Measurements from ENCODE around the gene ISYNA1.

The ISYNA1 gene

DNA sequence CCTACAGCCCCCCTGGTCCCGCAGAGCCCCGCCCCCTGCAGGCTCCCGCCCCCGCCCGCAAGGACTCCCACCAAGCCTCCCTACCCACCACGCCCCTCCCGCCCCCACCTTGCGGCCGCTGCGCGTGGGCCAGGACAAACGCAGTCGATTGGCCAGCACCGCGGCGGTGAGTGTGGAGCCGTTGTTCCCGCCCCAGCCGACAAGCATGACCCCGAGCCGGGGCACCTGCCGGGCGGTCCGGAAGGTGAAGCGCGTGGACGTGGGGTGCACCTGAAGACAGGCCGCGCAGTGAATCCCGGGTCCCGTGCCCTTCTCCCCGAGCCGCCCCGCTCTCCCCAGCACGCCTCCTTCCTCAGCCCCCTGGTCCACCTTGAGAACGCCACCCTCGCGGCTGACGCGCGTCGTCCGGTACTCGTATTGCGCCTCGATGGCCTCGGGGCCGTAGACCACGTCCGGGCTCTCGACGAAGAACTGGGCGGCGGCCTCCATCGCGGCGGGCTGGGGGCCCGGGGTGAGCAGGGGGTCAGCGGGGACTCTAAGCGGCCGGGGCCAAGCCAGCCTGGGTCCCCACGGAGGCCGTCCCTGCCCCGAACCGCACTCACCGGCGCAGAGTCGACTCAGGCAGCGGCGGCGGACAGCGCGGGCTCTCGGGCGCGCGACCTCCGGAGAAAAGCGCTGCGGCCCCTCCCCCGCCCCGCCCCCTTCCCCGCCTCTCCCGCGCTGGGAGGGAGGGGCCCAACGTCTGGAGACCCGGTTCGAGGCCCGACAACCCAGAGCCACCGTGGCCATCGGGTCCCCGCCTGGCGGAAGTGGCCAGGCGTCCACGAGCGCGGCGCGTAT, at the start of gene ISYNA1:
Gene ISYNA1, minus strand, starts transcription at position 643 of the 840 bp plus-strand sequence. Its CDS starts 154 bp downstream, at position 489.
- peak; percentile 55 for DNase-seq (ENCODE audit: low spot score)

DNA sequence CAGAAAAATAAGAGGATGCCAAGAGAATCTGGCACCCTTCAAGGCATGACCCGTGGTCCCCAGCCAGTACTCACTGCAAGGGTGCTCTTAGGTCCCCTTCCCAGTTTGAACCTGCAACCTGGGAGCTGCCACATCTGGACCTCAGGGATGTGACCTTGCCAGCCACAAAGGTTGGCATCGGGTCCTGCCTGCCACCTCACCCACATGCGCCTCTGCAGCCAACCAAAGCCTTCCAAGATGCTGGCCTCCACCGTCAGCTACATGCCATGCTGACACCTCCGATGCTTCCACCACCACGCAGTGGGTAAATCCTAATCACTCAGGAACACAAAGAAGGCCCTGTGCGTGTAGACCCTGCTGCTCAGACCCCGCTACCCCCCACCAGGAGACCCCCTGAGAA, 48.8 kb upstream of the ISYNA1 start:
- DNase-seq (ENCODE audit: low spot score): no peak

DNA sequence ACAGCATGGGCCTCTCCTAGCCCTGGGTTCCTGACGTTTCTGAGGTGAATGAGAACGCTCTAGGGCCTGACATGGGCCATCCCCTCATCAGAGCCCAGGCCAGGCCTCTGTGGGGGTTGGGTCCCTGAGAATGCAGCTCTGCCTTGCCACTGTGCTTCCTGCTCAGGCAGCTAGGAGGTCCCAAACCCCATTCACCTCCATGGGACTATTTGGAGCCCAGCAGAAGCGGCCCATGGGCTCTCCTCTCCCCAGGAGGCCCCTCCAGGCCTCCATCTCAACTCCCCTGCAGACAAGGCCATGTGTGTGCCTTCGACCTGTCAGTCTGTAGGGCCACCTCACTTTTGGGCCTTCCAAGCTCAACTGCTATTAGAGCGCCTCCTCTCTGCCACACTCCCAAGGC, 47.1 kb upstream of the ISYNA1 start:
- DNase-seq (ENCODE audit: low spot score): no peak

DNA sequence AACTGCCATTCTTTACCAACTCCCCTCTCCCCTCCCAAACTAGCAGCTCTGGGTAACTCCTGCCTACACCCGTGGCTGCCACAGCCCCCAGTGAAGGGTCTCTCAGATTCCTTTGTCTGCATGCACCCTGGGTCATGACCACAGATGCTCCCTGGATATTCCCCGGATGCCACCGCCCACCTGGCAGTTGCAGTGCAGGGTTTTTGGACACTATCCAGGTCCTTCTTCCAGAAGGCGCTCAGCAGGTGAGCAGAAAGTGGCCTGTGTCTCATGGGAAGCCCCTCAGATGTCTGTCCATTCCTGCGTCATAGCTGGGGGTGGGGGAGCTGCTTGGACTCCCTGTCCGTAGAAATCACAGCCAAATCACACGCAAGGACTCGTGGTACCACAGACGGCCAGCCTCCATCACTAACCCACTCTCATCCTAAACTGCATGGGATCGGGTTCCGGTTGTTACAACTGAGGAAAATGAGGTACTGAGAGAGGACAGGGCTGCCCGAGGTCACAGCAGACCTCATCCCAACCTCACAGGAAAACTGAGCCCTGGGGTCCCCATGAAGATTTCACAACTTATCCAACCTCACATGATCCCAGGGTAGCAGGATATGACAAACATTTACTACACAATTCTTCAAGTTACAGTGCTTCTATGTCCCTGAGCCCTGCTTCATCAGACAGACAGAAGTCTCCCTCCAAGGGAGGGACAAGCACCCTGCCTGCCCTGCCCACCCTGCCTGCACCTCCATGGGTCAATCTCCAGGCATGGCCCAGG, 45.4 kb upstream of the ISYNA1 start:
- DNase-seq (ENCODE audit: low spot score): no peak

DNA sequence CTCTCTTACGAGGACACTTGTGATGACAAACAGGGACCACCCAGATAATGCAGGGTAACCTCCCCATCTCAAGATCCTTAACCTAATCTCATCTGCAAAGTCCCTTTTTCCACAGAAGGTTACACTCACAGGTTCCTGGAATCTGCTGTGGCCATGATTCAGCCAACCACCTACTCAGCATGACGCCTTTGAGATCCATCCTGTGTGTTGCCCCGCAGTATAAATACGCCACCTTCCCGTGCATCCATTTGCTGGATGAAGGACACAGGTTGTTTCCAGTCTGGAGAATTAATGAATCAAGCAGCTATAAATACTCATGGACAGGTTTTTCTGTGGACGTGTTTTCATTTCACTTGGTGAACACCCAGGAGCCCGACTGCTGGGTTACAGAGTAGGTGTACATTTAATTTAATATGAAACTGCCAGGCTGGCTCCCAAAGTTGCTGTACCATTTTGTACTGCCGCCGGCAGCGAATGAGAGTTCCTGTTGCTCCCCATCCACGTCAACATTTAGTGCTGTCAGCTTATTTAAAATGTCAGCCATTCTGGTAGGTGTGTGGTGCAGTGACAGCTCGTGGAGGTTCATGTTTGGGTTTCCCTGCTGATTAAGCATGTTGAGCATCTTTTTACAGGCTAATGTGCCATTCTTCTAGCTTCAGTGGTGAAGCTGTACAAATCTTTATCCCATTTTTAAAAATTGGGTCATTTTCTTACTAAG, 43.7 kb upstream of the ISYNA1 start:
- DNase-seq (ENCODE audit: low spot score): no peak

DNA sequence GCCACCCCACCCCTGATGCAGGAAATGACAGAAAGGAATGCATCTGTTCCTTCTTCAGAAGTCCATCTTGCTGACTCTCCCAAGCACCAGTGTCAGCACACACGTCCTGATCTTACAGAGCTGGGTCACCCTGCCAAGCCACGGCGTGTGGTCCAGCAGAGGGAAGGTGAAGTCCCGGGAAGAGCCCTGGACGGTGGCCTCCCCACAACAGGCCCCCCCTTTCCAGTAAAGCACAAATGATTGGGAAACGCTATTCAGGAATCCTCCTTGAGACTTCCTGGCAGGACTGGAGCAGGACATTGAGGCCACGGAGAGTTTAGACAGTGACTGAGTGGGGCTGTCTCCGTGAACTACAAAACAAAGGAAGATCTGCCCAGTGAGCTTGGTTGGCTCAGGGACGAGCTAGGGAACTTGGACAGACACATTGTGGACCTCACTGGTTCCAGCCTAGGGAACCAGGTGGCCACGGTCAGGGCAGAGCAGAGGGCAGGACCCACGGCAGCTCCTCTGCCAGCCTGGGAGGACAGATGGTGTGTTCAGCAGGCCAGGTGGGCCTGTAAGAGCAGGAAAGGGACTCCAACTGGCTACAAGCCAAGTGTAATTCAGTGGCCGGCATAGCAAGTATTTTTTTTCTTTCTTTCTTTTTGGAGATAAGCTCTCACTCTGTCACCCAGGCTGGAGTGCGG, 42.2 kb upstream of the ISYNA1 start:
- peak; percentile 54 for DNase-seq (ENCODE audit: low spot score)

DNA sequence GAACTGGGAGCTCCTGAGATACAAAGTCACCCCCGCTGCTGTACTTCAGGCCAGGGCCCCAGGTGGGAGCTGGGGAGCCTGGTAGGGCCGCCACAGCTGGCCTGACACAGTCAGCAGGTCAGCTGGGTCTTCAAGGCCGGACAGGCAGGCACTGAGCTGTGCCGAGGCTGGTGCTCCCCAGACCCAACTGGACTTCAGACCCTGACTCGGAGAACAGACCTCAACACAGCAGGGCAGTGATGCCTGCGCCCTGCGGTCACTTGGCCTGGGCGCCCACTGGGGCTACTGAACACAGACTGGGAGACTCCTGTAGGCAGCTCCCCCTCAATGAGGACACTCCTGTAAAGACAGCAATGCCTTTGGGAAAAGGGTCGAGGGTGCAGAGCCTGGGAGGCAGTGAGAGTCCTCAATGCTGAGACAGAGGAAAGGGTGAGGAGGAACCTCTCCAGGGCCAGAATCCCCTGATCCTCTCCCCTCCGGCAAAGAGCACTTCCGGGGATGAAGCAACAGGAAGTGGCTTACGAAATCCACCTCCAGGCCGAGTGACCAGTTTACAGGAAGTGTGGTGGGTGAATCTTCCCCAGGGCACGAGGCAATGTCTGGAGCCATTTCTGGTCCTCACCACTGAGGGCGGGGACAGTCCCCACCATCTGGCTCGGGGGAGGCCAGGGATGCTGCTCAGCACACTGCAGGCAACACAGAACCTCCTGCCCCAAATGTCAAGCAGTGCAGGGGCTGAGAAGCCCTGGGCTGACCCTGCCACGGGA, 40.8 kb upstream of the ISYNA1 start:
- peak; percentile 88 for DNase-seq (ENCODE audit: low spot score)

DNA sequence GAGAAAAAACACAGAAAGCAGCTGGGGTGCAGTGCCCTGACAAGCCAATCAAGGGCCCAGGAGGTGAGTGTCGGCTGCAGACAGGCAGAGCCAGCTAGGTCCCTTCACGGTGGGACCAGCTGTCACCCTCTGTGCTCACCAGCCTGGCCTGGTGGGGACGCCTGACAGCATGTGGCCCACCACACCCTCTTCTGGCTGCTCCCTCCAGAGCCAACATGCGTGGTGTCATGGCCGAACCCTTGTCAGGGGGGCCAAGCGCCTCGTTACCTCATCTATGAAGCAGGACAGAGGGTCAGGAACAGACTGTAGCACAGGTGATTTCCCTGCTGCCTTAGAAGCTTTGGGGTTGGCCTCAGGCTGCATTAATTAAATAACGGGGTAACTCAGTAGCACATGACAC, 40.0 kb upstream of the ISYNA1 start:
- DNase-seq (ENCODE audit: low spot score): no peak

DNA sequence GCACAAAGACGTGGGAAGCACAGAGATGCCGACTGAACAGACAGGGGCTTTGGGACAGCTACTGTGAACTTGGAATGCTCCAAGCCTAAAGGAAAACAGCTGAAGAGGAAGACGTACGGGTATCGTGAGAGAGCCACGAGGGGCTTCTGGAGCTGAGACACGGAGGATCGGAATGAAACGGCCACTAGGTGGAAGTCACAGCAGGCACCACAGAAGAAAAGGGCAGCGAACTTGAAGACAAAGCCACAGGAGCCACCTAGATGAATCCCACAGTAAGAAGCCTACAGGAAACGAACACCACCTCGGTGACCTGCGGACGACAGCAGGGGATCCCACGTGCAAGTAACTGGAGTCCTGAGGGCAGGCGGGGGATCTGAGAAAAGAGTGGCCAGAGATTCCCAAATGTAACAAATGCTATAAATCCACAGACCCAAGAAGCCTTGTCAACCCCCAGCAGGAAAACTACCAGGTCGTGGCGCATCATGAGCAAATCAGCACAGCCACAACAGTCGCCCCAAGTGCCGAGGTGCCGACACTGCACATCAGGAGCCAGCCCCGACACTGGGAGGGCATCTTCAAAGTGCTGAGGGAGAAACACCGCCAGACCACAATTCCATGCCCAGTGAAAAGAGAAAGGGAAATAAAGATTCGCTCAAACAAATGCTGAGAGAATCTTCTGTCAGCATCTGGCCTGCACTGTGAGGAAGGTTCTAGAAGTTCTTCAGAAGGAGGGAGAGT, 39.3 kb upstream of the ISYNA1 start:
- DNase-seq (ENCODE audit: low spot score): no peak

DNA sequence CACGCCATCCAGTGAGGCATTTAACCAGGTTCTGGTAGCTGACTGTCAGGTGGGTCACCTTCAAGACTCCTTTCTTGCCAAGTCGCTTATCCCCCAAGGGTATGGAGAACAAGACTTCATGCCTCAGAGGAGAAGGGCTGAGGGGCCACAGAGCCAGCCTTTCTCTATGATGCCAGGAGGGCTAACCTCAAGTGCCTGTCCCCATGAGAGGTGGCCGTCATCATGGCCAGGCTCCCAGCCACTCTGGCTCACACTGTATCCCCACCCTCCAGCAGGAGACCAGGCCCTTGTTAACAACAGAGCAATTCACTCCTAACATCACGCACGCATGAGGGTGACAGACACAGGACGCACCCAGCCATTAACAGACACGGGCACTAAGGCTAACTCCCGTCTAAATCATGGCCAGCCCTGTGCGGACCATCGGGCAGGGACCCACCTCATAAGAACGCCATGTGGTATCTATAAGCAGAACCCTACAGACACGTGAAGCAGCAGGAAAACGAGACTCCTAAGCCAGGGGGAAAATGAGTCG, 38.6 kb upstream of the ISYNA1 start:
- DNase-seq (ENCODE audit: low spot score): no peak

DNA sequence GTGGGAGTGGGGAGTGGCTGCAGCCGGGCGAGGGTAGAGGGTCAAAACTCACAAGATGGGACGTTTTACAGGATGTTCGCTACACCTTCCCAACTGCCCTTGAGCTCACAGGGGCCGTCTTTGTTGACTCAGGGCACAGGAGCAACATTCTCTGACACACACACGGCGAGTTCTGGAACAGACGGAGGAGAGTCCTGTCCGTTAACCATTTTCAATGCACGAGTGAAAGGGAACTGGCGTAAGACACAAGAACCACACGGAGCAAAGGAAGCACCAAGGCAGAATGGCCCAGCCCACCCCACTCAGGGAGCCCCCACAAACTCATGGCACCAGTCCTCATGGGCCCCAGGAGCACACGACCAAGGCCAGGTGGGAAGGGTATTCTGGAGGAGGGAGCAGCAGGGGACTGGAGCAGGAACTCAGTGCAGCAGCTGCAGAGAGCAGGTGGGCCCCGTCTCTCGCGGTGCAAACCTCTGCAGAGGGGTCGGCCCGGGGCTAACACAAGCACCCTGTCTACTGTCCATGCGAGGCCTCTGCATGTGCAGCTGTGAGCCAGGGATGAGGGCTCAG, 37.9 kb upstream of the ISYNA1 start:
- DNase-seq (ENCODE audit: low spot score): no peak

DNA sequence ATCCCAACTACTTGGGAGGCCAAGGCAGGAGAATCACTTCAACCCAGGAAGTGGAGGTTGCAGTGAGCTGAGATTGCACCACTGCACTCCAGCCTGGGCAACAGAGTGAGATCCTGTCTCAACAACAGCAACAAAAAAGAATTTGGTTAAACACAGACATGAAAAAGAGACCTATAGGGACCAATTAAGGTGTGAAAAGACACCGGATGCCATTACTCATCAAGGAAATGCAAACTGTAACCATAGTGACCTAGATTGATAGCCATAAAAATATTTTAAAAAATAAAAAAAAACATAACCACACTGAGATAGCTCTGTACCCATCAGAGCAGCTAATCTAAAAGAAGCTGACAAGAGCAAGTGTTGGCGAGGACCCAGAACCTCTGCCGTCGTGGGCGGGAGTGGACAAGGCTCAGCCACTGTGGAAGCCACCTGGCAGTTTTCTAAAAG, 37.1 kb upstream of the ISYNA1 start:
- DNase-seq (ENCODE audit: low spot score): no peak

DNA sequence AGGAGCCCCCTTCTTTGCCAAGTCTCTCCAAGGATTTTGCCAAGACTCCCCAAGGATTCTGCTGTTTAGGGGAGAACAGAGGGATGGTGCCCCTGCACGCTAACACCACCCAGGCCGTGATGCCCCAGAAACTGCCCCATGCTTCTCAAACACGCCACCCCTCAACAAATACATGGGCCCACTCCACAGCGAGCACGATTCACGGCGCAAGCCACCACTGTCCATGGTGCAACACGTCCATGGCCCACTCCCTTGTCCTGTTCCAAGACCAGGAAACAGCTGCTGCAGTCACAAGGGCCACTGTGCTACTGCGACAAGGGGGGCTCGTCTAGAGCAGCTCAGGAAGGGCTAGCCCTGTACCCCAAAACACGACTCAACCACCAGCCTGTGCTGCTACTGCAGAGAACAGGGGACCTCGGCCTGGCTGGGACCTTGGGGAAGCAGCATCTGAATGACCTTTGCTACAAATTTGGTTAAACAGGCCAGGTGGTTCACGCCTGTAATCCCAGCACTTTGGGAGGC, 36.5 kb upstream of the ISYNA1 start:
- no peak for DNase-seq (ENCODE audit: low spot score)

DNA sequence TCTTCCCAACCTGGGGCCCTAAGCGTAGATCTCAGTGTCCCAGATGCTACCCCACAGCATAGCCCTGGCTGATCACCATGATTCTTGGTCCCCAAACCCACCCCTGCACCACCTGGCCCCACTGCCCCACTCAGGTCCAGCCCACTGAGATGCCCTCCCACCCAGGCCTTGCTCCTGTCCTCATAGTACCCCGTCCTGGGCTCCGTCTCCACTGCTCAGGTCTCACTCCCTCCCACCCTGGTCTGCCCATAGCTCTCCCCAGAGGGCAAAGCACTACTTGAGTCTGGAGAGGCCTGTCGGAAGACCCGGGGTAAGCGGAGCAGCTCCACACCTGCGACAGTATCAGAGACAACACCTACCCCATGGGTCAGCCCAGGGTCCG, 35.8 kb upstream of the ISYNA1 start:
- DNase-seq (ENCODE audit: low spot score): no peak

DNA sequence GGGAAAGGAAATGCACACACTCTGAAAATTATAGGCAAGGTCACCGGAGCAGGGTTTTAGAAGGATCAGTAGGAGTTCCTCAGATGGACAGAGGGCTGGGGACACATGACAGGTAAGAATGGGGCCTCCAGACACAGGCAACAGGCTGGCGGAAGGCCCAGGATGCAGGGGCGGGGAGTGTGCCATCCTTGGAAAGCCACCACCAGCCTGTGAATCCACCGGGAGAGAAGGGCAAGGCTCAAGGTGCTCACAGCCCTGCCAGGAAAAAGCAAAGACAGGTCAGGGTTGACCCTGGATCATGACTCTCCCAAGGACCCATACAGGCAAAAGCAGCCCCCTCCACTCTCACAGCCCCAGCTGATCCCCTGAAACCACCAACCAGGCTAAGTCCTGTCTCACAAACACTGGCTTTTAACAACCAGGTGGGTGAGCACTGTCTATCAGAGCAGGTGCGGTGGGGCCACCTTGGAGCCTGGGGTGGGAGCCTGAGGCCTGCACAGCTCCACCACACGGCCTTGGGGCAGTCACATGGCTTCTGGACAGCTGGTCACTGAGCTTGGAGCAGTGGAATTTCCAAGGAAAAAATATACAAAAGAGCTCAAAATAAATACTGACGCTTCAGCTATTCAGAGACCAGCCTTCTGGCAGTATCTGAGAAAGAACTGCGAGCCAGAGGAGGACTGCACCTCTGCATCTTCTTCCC, 35.2 kb upstream of the ISYNA1 start:
- DNase-seq (ENCODE audit: low spot score): no peak

DNA sequence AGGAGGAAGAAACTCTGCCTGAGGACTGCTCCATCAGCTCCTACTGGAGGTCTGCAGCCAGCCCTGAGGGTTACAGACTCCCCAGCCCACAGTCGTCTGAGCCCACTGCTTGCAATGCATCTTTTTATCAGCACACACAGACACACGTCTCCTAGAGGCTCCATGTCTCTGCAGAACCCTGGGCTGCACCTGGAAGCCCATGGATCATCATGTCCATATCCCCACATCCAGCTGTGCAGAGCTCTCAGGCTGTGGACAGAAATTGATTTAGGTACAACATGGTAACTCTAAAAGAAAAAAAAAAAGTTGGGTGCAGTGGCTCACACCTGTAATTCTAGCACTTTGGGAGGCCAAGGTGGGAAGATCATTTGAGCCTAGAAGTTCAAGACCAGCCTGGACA, 32.9 kb upstream of the ISYNA1 start:
- DNase-seq (ENCODE audit: low spot score): no peak

DNA sequence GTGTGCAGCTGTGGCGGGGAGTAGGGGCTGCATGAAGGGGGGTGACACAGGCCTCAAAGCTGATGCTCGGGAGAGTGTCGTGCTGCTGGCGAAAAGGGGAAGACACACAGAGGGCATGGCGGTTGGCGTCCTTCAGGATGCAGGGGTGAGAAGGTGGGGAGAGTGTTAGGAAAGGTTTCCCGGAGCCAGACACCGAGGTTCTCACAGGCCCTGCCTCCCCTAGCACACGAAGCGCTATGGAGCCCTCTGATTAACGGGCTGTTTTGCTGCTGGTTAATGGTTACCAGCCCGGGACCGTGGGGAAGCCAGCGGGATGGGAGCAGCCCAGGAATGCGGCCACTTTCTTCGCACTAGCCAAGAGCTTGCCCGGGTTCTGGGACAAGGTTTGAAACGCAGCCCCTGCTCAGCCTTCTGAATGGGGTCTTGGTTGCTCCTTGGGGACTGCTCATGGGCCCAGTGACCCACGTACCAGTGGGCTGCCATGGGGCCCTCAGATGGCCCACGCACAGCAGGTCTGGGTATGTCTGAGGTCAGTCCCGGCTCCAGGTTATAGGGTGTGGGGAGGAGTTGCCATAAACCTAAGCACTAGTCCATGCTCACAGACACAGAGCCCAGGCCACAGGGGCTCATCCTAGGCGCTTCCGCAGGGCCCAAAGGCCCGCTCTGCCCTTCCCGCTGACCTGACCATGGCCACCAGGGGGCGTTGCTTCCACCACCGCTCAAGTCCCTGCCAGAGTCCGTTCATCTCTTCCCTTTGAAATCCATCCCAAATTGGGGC, 31.3 kb upstream of the ISYNA1 start:
- peak; percentile 87 for DNase-seq (ENCODE audit: low spot score)

DNA sequence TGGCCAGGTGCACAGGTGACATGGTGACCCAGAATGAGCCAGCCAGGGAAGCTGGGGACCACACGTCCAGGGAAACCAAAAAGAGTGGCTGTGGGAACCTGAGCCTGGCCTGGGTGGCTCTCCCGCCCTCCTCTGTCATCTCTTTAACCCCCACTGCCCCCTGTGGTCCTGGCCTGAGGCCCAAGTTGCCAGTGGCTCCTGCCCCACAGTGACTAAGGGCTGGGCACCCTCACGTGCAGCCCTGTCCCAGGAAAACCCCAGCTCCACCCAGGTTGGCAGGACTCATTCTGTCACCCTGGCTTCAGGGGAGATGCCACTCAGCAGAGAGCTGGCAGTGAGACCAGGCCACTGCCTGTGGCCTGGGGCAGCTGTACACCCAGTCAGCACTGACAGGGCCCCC, 30.6 kb upstream of the ISYNA1 start:
- peak; percentile 75 for DNase-seq (ENCODE audit: low spot score)
